Transverse colon (tissue), 4 donors: ENCODE measurements around the gene ATP6V0C. TPM values are rescaled to one million over a fixed set of nuclear protein-coding genes. Genes with fewer than 3 reads are reported as not detected.

Experiments
- DNase-seq: peaks from one replicate; pipeline ENCODE4 v3.0.0-alpha.2; 2019
- H3K27ac ChIP-seq, 4 donors: fragments of 200-600 bp; sonication (generic); 2 replicates each; pipeline ENCODE4 v1.5.1; 2016 to 2018; ENCODE audit warnings: inconsistent platforms in 4 of 4
- H3K27me3 ChIP-seq: fragments of 200-600 bp; sonication (generic); 2 replicates; pipeline ENCODE4 v1.5.1; 2017; ENCODE audit warnings: inconsistent platforms
- H3K36me3 ChIP-seq, 4 donors: fragments of 200-600 bp; sonication (generic); 2 replicates each; pipeline ENCODE4 v1.5.1; 2017 to 2019; ENCODE audit warnings: inconsistent platforms in 4 of 4
- H3K4me1 ChIP-seq, 4 donors: fragments of 200-600 bp; sonication (generic); 2 replicates each; pipeline ENCODE4 v1.5.1; 2017 to 2020; ENCODE audit warnings: inconsistent platforms in 4 of 4
- H3K4me3 ChIP-seq, 4 donors: fragments of 200-600 bp; sonication (generic); 1 replicate in 1 of 4; 2 replicates in 3 of 4; pipeline versions ENCODE4 v1.5.1 to v1.6.1; 2017 to 2019; ENCODE audit warnings: inconsistent platforms in 4 of 4
- H3K9me3 ChIP-seq, 2 donors: fragments of 200-600 bp; sonication (generic); 2 replicates each; pipeline ENCODE4 v1.5.1; 2017 to 2019; ENCODE audit warnings: inconsistent platforms in 2 of 2
- CTCF ChIP-seq, 5 experiments: fragments of 200-600 bp in 3 of 5; fragments of 450-650 bp in 2 of 5; sonication (generic) in 3 of 5; IDR thresholded peaks; 1 replicate in 2 of 5; 2 replicates in 3 of 5; pipeline ENCODE4 v1.5.1; 2016 to 2017; ENCODE audit warnings: antibody characterized with exemption in 5 of 5, inconsistent platforms in 3 of 5, mild to moderate bottlenecking in 2 of 5, moderate library complexity in 1 of 5
- EP300 ChIP-seq: sonication (generic); formaldehyde crosslinking; IDR thresholded peaks from one replicate; pipeline ENCODE4 v1.6.1; 2017; ENCODE audit warnings: antibody characterized with exemption, low read depth
- POLR2A ChIP-seq: fragments of 450-650 bp; IDR thresholded peaks from one replicate; pipeline ENCODE4 v1.6.1; 2016; ENCODE audit warnings: antibody characterized with exemption, mild to moderate bottlenecking, moderate library complexity
- POLR2AphosphoS5 ChIP-seq, 3 donors: sonication (generic); formaldehyde crosslinking; IDR thresholded peaks; one replicate each; pipeline ENCODE4 v1.6.1; 2016; ENCODE audit warnings: antibody characterized with exemption in 3 of 3
- WGBS, 2 donors: methylation state at CpG; one replicate each; pipeline ENCODE4 v1.1.5; 2018; ENCODE audit warnings: low coverage in 1 of 2; 5-methylcytosine and 5-hydroxymethylcytosine counted together
- in situ Hi-C, 4 donors: fragments of 200-750 bp; cut with MboI; loops; one replicate each; pipeline versions ENCODE4 v1.15.0 to v1.15.1; 2017; ENCODE audit warnings: low sequenced_read_pairs in 3 of 4, low pct_ligation_motif_present in 1 of 4, low pct_unique_long_range_greater_than_20kb in 1 of 4
- intact Hi-C: fragments of 100-400 bp; cut with DNase I; formaldehyde crosslinking; loops from one replicate; pipeline ENCODE4 v1.15.1; 2023; ENCODE audit warnings: low total_unique reads
- total RNA-seq, 4 donors: library from RNA; depleted of rRNA; stranded (reverse); fragments of >200 nt; gene quantifications; one replicate each; pipeline ENCODE4 v1.1.0, GENCODE V29; 2016

ATP6V0C gene
- total RNA-seq, 4 donors from 2014 or later, result 101 to 237 (median 135) TPM

GRCh38 chr16:2484898-2485508, 28.7 kb upstream of the ATP6V0C start:
- H3K27ac ChIP-seq, result no peak overlapping the region
- H3K27me3 ChIP-seq, result no peaks in the 10 kb centered on the region
- intact Hi-C loops, result no loop called here
- H3K4me1 ChIP-seq, result peaks cover 11 to 28% (median 16%) of the 10 kb centered on the region in 4 donors
- DNase-seq, result no peak
- 84 to 92% methylated on average over 3 to 13 of the region's 13 CpGs for WGBS, 2 donors
- TF ChIP-seq CTCF (IDR thresholded peaks at IDR 0.05) (no peak), POLR2A (no peak), EP300 (no peak), POLR2AphosphoS5 (IDR thresholded peaks at IDR 0.05) (no peak)
- H3K36me3 ChIP-seq, result no peaks in the 10 kb centered on the region
- in situ Hi-C loops, result loop anchor here in 3 of 4 donors (25.0 kb wide), 3 partner anchors 148 to 323 kb away; partner anchors contain the start of genes ABCA3 (in 2 of the 3), CASKIN1 (in 1 of the 3) and TRAF7 (in 1 of the 3)
- H3K9me3 ChIP-seq, result no peaks in the 10 kb centered on the region
- H3K4me3 ChIP-seq, result no peak overlapping the region

DNA sequence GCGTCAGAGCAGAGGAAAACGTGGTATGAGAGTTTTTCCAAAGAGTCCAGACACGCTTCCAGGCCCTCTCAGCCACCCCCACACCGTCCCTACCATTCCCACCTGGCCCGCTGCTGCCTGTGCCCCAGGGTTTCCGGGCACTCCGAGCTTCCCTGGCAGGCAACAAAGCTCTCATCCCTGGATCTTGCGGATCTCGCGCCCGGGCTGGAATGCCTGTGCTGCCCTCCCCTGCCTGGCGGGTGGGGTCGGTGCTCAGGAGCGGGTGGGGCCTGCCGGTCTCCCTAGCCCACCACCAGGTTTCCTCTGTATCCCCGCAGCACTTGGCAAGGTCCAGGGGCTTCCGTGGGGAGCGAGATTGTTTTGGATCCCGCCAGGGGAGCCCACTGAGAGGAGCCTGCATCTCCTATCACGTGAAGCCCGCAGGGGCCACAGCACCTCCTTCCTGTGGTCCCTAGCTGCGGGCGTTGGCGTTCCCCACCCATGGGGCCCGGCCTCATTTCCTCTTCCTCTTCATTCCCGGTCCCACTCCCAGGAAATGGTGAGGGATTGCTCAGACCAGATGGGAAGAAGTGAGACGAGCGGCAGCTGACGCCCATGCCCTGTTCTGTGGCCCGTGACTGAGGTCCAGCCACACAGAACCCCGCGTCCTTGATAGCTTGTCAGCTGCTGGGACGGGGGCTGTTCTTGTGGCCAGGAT, 27.8 kb upstream of the ATP6V0C start:
- in situ Hi-C loops, result loop anchor here in 3 of 4 donors (25.0 kb wide), 3 partner anchors 149 to 324 kb away; partner anchors contain the start of genes ABCA3 (in 2 of the 3), CASKIN1 (in 1 of the 3) and TRAF7 (in 1 of the 3)
- TF ChIP-seq CTCF (IDR thresholded peaks at IDR 0.05) (no peak), POLR2A (no peak), EP300 (no peak), POLR2AphosphoS5 (IDR thresholded peaks at IDR 0.05) (no peak)
- intact Hi-C loops, result no loop called here
- DNase-seq, result no peak
- 82% methylated on average over 33 of the region's 33 CpGs; no CpG with 5 or more reads in 1 of the 2 donors for WGBS, 2 donors
- Histone ChIP-seq H3K9me3 (no peaks in the 10 kb centered on the region), H3K4me3 (no peak overlapping the region), H3K4me1 (peaks cover 10 to 28% (median 11%) of the 10 kb centered on the region in 4 donors), H3K27ac (no peak overlapping the region), H3K36me3 (no peaks in the 10 kb centered on the region), H3K27me3 (no peaks in the 10 kb centered on the region)

DNA sequence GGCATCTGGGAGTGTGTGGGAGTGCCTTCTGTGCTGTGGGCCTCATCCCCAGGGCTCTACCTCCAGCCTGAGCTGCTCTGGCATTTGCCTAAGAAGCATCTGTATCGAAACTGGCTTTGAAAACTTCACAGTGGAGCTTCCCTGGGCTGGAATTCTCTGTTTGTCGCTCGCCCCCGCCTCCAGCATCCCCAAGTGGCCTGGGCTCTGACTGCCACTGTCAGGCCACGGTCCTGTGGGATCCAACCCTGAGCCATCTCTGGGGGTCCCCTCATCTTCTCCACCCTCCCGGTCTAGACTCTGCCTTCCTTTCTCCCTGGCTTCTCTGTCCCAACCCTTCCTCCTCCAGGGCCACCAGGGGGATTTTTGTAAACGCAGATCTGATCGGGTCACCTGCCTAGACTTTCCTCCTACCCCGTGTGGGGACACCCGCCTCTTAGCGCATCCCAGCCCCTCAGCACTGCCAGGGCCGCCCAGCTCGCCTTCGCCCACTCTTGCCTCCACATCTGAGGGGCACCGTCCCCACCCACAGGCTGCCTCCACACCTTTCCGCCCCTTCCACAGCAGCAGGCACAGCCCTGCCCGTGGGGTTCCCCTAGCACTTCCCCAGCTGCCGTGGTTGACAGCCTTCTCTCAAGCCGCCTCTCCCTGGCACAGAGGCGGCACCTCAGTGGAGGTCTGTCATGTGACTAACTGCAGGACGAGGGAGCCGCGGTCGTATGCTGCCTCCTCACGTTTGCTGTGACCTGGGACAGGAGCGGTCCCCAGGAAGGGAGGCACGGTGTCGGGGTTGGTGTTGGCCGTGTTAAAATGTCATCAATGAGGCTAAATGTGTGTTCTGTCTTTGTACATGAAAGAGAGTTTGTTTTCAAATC, 26.9 kb upstream of the ATP6V0C start:
- peak; percentile 75 for DNase-seq
- intact Hi-C loops (no loop called here), in situ Hi-C loops (loop anchor here in 3 of 4 donors (25.0 kb wide), 3 partner anchors 150 to 325 kb away; partner anchors contain the start of genes ABCA3 (in 2 of the 3), CASKIN1 (in 1 of the 3) and TRAF7 (in 1 of the 3))
- 59% methylated on average over 29 of the region's 29 CpGs; no CpG with 5 or more reads in 1 of the 2 donors for WGBS, 2 donors
- TF ChIP-seq CTCF (IDR thresholded peaks at IDR 0.05), result peak in 4 of 5 experiments; percentile 21 to 61 (median 32)
- TF ChIP-seq POLR2A, result no peak
- TF ChIP-seq POLR2AphosphoS5 (IDR thresholded peaks at IDR 0.05), result no peak
- Histone ChIP-seq H3K9me3 (no peaks in the 10 kb centered on the region), H3K27me3 (no peaks in the 10 kb centered on the region), H3K4me1 (peaks cover 8 to 30% (median 10%) of the 10 kb centered on the region in 4 donors), H3K36me3 (no peaks in the 10 kb centered on the region), H3K27ac (no peak overlapping the region), H3K4me3 (no peak overlapping the region)
